HG02884 (cell line): ENCODE data around the gene INPP4B.

Experiments
- ATAC-seq: cut with Tn5 transposase; IDR thresholded peaks from one replicate; pipeline ENCODE4 v1.9.1; 2021; ENCODE audit warnings: mild to moderate bottlenecking, moderate library complexity; ENCODE audit not compliant: unreplicated experiment

INPP4B gene

DNA sequence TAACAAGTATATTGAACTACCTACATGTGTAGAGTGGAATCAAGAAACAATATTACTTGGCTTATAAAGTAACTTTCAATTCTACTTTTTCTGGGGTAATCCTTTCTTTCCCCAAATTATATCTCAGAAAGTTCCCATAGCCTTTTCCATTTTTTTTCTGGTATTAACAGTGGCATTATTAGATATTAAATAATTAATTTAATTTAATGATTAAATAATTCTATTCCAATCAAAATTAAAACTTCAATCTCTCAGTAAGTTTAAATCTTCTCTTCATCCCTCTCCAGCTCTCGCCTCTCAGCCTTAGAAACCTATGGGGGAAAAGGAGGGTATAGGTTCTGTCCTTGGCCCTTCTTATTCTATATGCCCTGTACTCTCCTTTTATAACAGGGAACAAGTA, 262.4 kb downstream of the INPP4B start:
- no peak for ATAC-seq

DNA sequence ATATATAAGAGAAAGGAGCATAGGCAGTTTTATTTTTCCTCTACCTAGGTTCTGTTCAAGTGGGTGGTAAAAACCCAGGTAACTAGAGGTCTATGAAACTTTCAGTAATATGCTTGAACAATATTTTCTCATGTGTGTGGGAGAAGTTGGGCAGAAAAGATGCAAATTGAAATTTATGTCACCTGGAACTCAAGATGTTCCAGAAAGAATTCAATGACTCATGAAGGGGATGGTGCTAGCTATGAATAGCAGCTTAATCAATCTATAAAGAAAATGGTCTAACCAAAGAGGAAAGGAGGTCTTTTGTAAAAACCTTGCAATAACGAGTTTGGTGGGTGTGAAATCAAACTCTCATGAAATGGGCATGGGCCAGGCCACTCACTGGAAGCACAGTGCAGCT, 263.8 kb downstream of the INPP4B start:
- ATAC-seq: no peak

DNA sequence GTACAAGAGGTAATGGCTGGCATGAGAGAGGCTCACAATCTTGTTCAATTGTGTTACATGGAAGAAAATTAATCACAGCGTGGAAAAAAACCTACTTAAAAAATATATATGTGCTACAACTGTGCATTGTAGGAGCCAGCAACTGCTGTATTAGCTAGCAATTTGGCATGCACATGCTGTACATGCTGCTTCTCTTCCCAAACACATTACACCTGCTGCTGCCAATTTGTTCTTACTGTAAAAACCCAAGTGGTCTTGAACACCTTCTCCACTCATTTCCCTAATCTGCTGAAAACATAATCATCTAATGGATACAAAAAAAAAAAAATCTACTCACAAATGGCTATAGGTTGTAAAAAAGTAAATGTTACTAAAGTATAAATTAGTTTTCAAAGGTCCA, 264.2 kb downstream of the INPP4B start:
- no peak for ATAC-seq

DNA sequence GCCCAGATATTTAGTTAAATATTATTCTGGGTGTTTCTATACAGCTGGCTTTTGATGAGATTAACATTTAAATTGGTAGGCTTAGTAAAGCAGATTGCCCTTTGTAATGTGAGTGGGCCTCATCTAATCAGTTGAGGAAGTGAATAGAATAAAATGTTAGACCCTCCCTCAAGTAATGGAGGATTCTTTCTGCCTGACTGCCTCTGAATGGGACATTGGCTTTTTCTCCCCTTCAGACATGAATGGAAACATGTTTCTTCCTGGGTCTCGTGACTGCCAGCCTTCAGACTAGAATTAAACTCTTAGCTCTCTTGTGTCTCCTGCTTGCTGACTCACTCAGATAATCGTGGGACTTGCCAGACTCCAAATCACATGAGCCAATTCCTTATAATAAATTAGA, 266.7 kb downstream of the INPP4B start:
- ATAC-seq: no peak

DNA sequence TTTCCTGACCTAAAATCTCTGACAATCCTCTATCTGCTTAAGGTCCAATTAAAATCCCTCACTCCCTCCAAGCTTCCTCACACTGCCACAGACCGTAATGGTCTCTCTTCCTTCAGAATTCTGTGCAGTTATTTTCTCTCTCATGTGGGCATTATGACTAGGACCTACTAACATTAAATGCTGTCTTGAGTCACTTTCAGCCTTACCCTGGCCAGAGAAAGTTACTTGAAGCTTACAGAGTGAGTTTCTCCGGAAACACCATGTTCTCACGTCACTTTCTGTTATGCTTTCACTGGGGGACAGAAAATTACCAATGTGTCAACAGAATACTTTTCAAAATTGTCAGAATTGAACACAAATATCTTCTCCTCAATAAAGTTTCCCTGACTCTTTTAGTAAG, 271.8 kb downstream of the INPP4B start:
- ATAC-seq: peak; percentile 49

DNA sequence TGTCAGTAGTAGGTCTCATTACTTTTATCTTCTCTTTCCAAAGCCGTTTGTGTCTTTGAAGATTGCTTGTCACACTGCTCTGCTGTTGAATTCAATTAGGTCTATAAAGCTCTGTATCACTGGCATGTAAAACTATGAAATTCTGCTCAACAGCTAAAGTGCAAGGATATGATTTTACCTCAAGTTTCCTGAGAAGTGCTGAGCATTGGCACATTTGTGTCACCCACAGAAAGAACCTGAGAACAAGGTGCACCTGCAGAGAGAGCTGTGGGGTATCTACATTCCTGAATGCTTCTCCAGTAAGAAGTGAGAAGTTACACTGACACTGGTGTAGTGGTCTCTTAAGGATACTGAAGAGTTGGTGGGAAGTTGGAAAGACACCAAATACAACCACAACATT, 274.0 kb downstream of the INPP4B start:
- no peak for ATAC-seq

DNA sequence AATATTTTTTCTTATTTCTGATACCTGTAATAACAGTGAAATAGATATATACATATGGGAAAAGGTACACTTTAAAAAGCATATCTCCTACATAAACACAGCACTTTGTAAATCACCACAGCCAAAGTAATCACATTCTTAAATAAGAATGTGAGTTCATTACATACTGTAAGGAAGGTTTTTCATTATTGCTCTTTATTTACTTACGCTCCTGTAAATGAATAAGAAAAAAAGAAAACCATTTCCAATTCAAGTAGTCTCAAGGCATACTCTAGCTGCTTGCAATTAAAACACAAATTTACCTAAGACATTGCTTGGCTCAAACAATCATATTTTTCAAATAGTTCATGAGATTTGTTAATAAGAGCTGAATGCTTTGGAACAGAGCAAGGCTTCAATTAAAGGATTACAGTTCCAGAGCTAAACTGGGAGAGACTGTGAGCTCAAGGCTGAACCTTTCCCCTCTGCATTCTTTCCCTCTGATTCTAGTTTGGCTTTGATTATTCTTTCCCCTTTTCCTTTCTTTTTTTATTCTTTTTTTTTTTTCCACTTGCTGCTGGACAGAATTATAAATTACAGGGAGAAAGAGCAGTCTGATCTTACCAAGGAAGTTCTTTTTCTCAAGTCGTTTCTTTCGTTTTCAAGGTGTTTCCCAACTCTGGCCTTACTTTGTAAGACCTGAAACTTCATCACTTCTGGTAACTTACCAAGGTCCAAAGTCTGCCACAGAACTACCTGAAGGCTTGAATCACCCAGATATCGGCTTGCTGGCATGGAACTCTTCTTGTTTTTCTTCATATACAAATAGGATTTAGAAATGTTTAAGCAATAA, 278.3 kb downstream of the INPP4B start:
- no peak for ATAC-seq

DNA sequence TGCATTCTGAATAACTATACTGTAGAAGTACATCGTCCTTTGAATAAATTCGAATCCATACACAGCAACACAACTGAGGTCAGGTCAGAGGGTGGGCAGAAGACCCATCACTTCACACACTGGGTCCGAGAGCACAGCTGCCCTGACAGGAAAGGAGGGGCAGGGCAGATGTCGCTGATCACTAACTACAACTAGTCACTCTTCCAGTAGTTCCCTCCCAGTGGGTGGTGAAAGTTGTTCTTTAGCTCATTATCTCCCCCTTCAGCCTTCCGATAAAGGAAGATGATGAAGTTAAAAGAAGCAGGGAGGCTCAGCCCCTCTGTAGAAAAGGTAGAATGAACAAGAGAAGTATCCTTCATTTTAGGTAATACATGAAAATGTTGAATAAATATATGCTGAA, 278.9 kb downstream of the INPP4B start:
- ATAC-seq: no peak

DNA sequence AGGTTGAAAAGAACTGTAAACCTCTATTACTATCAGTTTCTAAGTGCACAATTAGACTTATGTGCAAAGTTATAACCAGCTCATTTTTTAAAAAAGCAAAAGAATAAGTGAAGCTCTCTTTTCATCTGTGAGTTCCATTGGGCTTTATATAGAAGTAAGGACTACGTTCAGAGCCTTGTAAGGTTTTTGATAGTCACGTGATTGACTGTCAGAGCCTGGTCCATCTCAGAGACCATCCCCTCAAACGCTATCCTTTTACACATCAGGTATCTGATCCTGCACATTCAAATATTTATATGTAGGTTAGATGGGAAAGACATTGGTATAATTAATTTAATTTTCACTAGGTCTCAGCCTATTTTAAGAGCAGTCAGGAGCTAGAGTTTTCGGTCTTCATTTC, 279.3 kb downstream of the INPP4B start:
- ATAC-seq: no peak

DNA sequence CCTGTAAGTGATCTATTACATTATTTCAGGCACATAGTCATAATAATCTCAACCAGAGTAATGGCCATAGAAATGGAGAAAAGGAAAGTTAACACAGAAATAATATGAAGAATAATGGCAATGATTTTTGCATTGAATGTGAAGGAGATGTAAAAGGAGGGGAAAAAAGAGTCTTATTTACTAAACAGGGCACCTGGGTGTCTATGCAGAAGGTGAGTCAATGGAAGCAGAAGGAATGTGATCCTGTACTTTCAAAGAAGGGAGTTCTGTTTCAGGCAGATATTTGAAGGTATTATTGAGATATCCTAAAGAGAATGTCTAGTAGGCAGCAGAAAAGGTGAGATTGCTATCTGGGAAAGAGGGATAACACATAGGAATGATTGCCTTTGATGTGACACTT, 279.9 kb downstream of the INPP4B start:
- ATAC-seq: no peak

DNA sequence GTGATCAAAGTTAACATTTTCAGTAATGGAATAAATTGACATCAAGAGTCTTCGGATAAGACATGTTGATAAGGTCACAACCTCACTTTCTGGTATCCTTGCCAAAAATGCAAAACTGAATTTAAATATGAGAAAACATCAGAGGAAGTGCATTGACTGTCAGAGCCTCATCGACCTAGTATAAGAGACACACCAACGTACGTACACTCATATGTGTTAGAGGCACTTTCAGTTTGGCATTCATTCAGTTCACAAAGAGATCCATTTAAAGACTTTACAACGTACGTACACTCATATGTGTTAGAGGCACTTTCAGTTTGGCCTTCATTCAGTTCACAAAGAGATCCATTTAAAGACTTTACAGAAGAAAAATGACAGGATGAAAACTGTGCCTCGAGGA, 280.3 kb downstream of the INPP4B start:
- ATAC-seq: no peak

DNA sequence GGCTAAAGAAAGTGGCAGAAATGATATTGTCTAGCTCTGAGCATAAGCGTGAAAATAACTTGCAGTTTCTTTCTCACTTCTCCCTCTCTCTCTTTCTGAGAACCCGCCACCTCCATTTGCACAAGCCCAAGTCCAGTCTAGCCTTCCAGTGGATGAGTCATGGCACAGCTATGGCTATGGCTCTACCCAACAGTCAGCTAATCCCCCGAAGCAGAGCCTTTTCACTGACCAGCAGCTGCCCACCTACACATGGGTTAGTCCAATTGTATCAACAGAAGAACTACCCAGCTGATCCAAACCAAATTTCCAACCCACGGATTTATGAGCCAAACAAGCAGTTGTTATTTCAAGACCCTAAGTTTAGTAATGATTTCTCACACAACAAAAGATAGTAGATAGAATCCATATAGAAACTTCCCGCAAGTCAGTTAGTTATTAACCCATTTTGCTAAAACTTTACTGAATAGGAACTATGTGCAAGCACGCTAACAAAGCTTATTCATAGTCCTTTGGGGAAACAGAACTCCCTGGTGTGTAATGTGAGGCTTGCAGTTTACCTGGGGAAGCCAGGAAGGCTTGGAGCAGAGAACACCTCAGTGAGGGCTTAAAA, 282.3 kb downstream of the INPP4B start:
- no peak for ATAC-seq

DNA sequence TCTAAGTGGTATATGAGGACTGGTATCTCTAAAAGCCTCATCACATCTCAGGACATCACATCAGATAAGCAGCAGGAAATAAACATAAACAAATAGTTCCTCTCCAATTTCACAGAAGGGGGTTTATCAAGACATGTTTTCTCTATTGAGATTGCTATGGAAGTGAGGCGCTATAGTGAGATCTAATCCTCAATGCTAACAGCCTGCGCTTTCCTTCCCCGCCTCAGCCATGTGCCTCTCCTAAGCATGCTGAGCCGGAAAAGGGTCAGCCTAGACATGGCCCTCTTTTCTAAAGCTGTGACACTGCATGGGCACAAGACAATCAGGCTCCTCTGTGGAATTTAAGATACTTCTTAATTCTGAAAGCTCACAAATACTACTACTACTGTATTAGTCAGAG, 286.1 kb downstream of the INPP4B start:
- no peak for ATAC-seq

DNA sequence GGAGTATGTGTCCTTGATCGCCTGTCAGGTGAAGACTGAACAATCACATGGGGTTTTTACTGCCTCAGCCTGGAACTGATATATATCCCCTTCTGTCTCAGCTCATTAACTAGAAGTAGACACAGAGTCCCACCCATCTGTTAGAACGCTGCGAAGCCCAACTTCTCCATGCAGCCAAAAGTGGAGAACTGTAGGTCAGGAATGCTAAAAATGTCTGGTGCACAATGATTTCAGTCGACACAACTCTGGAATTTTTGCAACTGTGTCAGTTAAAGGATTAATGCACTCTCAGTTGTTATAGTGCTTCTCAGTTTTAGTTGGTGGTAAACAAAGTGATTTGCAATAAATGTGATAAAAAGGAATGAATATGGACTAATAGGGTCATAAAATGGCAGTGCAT, 287.2 kb downstream of the INPP4B start:
- no peak for ATAC-seq

DNA sequence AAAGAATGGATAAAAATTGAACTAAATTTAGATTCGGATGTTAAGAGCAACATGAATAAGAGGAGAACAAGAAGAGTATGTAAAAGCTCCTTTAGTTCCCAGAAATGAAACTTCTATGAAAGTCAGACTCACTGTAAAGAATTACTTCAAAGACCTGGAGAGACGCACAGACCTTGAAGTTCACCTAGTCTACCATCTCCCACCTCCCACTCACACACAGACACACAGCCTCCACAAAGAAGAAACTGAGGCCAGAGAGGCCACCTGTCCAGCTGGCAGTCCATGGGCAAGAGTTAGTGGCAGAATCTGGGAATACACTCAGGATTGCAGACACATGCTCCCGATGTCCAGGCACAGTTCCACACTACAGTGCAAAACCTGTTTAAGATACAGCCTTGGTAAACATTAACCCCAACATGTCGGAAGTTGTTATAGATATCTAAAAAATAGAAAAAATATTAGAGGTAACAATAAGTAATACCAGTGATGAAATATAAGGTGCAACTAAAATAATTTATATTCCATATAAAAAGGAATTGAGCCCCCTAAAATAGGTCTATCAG, 288.8 kb downstream of the INPP4B start:
- ATAC-seq: no peak

DNA sequence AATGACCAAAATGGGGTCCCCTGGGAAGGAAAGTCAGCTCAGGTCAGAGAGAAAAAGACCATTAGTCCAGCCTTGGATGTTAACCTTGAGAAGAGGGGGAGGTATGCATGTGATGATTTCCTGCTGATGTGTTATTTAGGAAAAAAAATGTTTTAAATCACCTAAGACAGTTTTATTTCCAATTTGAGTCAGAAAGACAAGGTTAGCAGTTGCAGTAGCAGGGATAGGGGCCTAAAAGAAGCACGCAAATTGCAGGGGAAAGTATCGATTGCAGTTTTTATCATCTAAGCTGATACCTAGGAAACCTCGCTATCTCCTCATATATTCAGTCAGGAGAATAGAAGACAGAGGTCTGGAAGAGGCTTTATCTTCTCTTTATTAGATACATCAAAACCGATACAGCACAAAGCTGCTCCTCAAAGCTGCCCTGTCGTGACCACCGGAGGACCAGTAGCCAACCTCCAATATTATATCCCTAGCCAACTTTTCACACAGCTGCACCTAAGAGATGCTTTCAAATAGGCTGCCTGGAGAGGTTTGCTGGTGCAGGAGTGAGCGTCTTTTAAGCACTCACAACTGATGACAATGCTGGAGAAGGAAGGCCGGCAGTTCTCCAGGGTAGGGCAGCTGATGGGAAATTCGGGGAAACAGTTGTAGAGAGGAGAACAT, 289.4 kb downstream of the INPP4B start:
- no peak for ATAC-seq

DNA sequence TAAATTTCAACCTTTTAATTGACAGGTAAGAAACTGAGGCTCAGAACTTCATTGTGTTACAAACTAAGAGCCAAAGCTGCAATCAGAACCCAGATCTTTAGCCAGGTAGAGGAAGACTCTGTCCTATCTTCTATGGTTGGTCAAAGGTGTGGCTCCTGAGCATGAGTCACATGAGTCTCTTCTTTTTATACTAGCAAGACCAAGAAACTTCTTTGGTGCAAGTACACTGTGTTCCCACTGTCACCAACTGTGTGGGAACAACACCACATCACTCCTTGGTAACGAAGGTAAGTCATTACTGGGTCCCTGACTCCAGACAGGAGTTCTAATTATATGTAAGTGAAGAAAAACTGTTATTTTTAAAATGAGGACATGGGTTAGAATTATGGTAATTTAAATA, 290.1 kb downstream of the INPP4B start:
- no peak for ATAC-seq

DNA sequence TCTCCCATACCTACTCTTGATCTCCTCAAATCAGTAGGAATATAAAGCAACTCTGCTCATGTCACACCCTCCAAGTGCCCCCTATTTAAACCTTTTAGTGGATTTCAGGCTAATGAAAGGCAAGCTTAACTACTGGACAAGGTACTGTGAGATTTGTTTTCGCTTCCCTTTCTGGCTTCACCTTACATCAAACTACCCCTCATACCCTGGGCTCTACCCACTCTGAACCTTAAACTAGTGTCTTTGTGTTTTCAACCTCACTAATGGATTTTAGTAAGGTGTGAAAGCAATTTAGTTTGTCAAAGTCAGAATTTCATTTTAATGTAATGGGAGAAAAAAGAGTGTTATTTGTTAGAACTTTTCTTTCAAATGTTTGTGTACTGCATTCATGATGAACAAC, 291.7 kb downstream of the INPP4B start:
- ATAC-seq: no peak

DNA sequence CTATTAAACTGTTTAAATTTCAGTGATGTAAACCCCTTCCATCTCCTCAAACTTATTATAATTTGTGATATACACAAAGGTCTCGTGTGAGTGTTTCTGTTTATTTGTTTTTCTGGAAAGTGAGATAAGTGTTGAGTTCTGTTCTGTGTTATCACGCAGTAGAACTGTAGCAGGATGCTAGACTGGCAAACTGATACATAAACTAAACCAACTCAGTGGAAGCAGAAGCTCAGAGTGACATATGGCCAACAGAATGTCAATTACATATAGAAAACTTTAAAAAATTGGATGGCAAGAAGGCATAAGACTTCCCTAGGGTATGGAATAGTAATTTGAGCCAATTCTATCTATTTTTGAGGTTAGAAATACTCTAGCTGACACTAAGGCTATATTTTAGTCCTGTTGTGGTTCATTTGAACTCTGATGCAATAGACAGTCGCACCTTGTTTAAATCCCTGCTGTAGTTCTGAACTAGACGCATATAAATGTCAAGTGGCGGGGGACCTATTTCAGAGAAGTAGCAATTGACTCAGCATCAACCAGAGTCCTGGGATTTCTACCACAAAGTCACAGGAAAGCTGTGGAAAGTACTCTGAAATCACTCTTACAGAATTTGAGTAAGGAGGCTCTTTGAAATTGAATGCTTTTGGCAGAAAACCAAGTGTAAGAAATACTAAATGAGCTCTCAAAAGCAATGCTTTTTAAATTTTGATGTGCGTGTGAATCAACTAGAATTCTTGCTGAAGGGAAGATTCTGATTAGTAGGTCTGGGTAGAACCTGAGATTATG, 294.4 kb downstream of the INPP4B start:
- ATAC-seq: no peak

DNA sequence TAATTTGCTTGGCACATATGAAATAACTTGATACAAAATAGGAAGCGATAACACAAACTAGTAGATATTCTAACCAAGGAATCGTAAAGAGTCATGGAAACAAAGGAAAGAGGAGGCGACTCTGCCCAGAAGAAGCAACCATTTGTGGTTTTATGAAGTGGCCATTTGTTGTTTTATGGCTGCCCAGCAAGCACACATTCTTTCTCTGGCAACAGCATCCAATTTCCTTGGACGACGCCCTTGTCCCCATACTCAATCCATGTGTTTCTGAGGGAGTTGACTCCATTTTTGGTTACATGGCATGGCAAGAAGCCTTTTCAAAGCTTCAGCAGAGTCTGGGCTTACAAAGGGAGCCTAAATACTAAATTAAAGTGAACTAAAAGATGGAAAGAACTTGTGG, 295.1 kb downstream of the INPP4B start:
- ATAC-seq: no peak
